GM19238 (cell line): ENCODE results near the gene TMTC2.

Experiments used
- DNase-seq: peaks from one replicate; pipeline ENCODE4 v3.0.0; 2011; ENCODE audit warnings: low spot score; ENCODE audit not compliant: insufficient read length

The TMTC2 gene

DNA sequence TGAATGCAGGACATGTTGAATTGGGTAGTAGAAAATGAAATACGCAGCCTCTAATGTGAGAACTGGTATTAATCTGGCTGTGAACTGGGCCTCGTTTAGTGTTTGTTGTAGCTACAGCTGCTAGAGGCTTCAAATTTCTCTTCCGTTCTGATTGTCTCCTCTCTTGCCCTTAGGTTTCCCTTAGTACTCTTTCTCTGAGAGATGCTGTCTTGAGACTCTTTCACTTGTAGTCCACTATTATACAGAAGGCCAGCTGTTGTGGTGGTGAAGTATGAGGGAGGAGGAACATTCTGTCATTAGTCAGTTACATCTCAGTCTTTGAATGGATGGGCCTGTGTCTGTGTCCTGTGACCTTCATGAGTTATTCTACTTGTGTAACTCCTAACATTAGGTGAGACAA is 322.0 kb downstream of the TMTC2 start:
- no peak for DNase-seq

DNA sequence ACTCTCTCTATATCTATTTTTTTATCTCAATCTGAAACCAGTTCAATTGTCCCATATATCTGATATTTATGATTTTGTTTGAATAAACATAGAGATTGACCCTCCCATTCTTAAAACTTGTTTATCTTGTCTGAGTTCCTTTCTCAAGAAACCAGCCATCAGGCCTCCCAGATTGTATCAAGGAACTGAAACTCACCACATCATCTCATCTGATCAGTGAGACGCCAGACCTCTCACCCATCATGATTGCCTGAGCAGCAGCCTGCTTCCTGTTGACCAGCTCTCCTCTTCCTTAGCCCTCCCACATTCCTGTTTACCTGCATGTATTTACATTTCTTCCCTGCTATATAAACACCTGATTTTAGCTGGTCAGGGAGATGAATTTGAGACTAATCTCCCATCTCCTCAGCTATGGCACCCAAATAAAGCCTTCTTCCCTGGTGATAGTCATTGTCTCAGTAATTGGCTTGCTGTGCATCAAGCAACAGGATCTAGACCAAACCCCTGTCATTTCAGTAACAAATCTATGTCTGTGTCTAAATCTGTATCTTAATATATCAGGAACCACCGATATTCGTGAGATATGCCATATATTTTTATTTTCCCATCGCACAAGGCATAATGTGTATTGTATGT is 323.6 kb downstream of the TMTC2 start:
- DNase-seq, result no peak

DNA sequence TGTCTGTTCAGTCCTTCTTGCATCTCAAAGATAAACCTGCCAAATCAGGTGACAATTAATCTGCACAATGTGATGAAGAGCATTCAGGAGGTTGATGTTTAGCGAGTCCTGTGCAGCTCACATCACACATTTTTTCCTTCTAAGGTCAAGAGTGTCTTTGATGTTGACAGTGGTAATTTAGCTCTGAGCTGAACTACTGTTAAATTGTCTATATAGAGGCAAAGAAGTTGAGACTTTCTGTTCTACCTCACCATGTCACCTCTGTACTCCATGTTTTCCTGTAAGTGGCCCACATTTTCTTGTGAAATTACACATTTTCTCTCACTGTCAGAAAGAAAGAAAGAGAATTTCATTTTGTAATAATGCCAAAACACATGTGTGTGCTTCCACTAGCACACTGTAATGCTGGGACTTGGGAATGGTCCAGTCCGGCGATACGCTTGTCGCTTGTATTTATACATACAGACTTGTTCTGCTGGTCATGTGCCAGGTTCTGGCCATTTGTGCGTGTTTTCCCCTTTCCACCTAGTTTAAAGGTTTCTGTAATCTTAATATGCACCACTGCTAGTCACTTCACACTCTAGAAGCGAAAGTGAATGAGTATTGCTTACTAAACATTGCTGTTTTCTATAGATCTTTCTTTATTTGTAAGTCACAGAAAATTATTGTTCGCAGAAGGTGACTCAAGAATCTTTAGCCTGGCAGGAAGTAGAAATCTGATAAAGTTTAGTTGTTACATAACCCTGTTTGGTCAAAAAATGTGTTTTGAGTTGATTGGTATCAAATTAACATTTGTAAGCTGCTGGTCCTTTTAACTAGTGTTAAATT is 328.9 kb downstream of the TMTC2 start:
- no peak for DNase-seq

- DNase-seq, result no peak
Measured at GRCh38 chr12:83016218-83016835, 329.6 kb downstream of the TMTC2 start.

DNA sequence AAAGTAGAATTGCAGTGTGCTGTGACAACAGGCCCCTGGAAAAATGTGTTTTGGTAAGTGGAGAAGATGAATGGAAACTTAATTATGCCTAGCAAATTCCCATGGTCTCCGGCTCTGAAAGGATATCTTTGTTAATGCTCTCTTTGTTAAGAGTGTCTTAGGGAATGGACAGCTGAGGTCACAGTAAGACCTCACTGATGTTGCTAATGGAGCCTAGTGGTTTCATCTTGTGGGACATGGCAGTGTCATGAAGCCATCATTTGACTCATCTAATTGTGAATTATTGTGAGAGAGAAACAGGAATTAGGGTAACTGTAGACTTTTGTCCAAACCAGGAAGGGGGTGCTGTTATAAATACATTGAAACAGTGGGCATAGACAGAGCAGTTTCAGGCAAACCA is 330.3 kb downstream of the TMTC2 start:
- DNase-seq, result no peak

- DNase-seq, result no peak
Measured at GRCh38 chr12:83018088-83018487, 331.4 kb downstream of the TMTC2 start.

GRCh38 chr12:83027021-83027723 is 340.5 kb downstream of the TMTC2 start:
- DNase-seq, result no peak

DNA sequence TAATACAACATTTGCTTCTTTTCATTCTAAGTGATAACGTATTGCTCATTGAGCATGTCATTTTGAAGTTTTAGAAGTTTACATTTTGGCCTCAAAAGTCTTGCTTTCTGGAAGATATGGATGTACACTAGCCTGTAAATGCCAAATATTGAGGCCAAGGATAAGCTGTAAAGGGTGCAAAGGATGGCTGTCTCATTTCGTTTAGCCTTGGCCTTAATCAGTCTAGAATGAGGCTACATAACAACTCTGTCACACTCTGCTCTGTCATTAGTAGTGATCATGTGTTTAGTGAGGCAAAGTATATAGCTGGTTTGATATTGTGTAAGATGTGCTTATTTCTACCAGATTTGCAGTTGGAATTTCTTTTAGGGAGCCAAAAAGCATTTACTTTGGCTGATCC is 344.5 kb downstream of the TMTC2 start:
- DNase-seq, result no peak

DNA sequence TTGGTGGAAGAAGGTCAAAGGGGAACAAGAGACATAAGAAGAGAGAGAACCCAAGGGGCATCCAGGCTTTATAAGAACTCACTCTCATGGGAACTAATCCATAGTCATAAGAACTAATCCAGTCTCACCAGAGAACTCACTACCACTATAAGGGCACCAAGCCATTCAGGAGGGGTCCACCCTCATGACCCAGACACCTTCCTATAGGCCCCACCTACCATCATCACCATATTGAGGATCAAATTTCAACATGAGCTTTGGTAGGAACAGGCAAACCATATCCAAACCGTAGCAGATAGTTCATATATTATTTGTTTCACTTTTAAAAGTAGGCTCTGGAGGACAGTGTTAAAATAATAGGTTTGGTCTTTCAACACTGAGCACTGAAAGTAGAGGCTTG is 350.1 kb downstream of the TMTC2 start:
- DNase-seq, result no peak

DNA sequence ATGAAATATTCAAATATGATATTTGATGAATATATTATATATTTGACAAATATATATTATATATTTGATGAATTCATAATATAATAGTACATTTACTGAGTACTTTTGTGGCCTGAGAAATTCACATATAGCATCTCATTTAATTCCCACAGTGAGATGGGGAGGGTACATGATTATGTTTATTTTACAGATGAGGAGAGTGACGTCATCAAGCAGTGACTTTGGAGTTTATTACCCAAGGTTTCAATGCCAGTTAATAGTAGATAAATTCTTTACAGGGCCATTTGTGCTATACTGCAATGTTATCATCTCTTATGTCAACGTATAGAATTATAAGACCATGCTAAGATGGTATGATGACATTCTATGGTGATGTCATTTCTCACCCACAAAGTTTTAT is 352.7 kb downstream of the TMTC2 start:
- no peak for DNase-seq

GRCh38 chr12:83040339-83040738 is 353.6 kb downstream of the TMTC2 start:
- no peak for DNase-seq

DNA sequence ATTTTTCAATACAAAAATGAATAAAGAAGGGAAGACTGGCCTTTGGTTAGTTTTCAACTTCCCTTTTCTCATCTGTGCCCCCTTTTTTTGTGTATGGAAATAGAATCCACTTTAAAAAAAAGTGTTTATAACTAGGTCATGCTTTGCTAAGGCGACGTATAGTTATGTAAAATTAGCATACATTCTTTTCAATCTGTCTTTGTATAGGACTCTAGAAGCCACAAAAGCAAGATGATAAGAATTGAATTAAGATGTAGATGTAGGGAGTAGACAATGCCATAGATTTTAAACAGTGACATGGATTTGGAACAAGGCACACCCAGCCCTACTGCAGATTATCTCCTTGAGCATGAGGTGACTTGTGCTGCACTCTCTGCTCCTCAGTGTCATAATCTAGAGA is 354.3 kb downstream of the TMTC2 start:
- no peak for DNase-seq

- DNase-seq, result no peak
Measured at GRCh38 chr12:83042441-83043200, 355.9 kb downstream of the TMTC2 start.

DNA sequence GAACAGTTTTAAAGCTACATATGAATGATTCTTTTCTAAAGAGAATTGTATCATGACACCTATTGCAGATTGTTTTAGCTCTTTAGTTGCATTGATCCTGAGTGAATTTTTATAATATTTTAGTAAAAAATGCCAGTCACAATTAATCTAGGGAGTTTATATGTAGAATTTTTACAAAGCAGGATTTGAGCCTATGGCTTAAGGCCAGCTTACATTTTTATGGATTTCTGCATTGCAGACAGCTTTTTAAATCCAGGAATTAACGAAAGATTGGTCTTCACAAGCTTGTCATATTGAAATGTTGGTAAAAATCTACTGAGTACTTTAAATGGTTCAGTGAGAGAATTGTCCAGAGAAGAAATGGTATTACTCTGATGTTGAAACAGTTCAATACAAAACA is 358.0 kb downstream of the TMTC2 start:
- DNase-seq, result no peak

DNA sequence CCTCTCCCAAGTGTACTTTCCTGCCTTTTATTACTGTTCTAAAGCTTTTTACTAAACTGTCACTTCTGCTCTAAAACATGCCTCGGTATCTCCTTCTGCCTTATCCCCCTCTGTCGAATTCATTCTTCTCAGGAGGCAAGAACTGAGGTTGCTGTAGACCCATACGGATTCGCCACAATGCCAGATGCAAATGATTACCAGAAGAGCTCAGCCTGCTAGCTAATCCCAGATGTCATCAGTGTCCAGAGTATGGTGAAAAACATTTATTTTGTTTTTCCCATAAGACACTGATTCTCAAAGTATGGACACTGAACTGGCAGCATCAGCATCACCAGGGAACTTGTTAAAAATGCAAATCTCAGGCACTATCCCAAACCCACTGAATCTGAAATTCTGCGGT is 359.3 kb downstream of the TMTC2 start:
- no peak for DNase-seq

DNA sequence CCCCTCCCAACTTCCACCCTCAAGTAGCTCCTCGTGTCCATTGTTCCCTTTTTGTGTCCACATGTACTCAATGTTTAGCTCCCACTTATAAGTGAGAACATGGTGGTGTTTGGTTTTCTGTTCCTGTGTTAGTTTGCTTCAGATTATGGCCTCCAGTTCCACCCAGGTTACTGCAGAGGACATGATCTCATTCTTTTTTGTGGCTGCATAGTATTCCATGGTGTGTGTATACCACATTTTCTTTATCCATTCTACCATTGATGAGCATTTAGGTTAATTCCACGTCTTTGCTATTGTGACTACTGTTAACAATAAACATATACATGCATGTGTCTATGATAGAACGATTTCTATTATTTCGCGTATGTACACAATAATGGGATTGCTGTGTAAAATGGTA is 362.6 kb downstream of the TMTC2 start:
- DNase-seq, result no peak

DNA sequence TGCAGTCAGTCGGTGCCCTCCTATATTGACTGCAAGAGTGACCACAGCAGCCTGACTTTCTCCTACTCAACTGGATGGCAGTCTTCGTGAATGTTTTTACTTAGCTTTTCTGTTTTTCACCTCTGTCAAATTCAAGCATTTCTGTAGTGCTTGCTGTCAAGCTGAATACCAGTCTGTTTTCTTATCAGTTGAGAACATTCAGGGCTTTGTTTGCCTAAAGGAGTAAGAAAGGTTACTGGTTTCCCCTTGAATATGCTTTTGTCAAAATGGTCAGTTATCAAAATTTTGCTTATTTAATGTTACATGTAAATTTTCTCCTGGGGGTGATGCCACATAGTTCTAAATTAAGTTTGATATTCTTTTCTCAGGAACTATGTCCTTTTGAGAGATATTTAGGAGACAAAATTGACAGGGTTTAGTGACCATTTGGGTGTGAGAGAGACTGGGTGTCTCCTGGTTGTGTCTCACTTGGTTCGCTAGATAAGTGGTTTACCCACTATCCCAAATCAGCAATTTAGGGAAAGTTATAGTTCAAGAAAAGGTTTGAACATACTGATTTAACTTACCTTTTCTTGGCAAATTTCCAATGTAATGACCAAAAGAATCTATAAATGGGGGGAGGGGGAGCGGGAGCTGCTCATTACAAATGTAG is 366.3 kb downstream of the TMTC2 start:
- no peak for DNase-seq

DNA sequence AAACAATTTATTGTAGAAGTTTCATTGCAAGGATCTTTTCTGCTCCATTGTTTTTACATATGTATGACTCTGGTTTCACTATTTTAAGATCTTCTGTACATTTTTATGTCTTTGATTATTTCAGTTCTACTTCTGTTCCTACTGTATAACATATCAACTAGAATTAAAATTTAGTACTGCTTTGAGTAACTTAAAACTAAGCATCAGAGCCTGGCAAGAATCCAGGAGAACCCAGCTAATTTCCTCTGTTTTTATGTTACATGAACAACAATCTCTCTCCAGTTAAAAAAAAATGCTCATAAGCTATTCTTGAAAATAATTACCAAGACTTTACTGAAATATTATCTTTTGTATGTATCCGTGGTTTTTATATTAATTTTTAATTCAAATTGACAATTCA is 370.7 kb downstream of the TMTC2 start:
- no peak for DNase-seq

- DNase-seq, result no peak
Measured at GRCh38 chr12:83059107-83059506, 372.4 kb downstream of the TMTC2 start.

- no peak for DNase-seq
Measured at GRCh38 chr12:83065562-83065961, 378.9 kb downstream of the TMTC2 start.

- DNase-seq, result no peak
Measured at GRCh38 chr12:83067981-83068380, 381.3 kb downstream of the TMTC2 start.
